Stimulated activated CD4-positive, alpha-beta T cell treated with anti-CD3 and anti-CD28 coated beads, Interleukin-4, amount 100 ng/mL, for 48 hours (primary cell): Measurements from ENCODE around the gene LOX.
A peak's percentile ranks its signal among the peaks of the same experiment; 100 is the strongest.

Source experiments
- DNase-seq, 2 donors: peaks; one replicate each; pipeline ENCODE4 v3.0.0-alpha.2; 2020; ENCODE audit warnings: low read depth in 2 of 2

The LOX gene, protein sequence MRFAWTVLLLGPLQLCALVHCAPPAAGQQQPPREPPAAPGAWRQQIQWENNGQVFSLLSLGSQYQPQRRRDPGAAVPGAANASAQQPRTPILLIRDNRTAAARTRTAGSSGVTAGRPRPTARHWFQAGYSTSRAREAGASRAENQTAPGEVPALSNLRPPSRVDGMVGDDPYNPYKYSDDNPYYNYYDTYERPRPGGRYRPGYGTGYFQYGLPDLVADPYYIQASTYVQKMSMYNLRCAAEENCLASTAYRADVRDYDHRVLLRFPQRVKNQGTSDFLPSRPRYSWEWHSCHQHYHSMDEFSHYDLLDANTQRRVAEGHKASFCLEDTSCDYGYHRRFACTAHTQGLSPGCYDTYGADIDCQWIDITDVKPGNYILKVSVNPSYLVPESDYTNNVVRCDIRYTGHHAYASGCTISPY

DNA sequence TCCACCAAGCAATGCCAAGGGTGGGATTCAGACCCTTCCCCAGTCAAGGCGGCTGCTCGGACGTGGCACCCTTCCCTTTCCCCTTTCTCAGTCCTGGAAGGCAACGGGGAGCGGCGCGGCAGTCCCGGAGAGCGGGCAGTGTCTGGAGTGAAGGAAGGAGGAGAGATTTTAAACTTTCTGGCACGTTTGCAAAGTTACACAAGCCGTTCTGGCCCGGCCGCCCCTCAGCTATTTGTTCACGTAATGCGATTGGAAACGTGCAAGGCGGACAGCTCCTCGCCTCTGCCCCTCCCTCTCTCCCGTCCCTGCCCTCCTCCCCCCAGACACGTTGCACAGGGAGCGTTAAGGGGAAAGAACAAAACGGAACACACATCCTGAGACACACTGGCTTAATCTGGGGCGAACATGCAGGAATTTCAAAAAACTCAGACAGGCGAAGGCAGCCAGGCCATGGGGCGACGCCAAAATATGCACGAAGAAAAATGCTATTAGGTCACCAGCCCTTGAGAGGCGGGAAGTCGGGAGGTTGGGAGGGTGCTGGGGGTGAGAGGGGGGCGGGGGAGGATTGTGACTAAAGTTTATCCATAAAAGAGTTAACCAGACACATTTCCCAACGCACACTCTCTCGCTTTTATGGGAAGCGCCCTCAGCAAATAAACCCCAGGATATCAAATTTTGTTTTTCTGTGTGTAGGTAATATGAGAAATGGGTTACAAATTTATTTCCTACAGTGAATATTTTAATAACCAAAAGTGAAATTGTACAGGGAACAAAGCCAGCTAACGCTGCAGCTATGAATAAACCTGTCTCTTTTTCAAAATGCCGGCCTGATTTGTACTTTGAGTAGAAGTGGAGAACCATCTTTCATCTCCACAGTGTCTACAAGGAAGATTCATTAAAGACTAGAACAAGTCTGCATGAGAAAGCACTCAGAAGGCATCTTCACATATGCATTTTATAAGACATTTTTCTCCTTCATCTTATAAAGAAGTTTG is at the start of gene LOX:
TSS of gene LOX (minus strand) at position 144 of the 995 bp plus-strand sequence. CDS start 274 bp downstream, outside the sequence.
- DNase-seq: no peak

DNA sequence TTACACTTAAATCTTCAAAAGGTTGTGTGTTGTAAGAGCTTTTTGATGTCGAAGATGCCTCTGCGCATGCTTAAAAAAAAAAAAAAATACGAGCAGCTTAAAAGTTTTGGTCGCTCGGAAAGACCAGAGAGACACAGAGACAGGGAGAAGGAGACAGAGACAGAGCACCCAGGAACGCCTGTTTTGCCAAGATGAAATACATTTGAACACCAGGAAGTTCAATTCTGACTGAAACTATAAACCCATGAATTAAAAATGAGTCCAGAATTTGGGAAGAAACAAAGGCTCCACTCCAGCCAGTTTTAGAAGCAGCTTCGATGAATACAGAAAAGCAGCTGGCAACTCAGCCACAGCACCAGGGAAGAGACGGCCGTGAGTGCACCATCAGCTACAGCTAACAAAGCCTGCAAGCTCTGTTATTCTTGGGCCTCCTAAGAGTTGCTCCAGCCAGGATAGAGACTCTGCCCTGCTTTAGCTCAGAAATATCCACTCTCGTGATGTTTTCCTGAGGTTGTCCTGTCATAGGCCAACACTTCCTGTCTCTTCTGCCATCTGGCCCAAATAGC is 48.8 kb upstream of the LOX start:
- DNase-seq: no peak

DNA sequence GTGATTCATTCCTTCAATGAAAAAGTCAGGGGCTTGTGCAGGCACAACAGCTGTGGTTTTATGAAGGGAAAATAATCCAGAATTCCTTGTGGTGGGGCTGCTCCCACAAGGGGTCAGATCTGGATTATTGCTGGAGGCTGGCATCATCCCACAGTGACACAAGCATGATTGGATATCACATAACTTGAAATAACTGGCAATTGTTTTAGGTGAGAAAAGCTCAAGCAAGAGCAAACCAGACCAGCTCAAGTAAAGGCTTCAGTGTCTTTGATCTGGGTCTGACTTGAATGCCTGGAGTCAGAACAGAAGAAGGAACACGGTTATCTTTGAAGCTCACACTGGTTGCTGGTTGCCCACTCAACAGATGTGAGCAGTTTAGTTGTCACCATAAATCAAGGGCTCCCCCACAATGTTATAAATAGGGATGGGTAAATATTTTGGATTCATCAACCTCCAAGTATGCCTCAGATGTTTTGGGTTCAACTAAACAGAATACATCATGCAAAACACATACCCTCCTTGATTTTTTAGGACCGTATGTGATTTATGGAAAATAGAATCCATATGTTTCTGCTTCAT is 48.2 kb upstream of the LOX start:
- no peak for DNase-seq

DNA sequence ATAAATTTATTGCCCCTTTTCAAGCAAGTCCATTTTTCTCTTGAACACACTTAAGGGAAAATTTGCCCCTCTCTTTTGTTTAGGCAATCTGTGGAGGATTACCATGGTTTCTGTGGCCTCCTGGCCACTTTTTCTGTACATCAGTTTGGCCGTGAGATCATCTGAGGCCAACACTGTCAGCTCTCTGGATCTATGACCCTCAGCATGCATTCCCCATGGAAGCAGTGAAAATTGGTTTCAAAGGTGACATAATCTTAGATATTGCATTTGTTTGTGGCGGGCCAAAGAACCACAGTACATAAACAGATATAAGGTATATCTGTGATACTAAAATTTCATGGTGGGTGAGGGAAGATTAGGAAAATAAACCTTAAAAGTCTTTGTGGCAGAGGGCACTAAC is 46.7 kb upstream of the LOX start:
- DNase-seq: no peak

DNA sequence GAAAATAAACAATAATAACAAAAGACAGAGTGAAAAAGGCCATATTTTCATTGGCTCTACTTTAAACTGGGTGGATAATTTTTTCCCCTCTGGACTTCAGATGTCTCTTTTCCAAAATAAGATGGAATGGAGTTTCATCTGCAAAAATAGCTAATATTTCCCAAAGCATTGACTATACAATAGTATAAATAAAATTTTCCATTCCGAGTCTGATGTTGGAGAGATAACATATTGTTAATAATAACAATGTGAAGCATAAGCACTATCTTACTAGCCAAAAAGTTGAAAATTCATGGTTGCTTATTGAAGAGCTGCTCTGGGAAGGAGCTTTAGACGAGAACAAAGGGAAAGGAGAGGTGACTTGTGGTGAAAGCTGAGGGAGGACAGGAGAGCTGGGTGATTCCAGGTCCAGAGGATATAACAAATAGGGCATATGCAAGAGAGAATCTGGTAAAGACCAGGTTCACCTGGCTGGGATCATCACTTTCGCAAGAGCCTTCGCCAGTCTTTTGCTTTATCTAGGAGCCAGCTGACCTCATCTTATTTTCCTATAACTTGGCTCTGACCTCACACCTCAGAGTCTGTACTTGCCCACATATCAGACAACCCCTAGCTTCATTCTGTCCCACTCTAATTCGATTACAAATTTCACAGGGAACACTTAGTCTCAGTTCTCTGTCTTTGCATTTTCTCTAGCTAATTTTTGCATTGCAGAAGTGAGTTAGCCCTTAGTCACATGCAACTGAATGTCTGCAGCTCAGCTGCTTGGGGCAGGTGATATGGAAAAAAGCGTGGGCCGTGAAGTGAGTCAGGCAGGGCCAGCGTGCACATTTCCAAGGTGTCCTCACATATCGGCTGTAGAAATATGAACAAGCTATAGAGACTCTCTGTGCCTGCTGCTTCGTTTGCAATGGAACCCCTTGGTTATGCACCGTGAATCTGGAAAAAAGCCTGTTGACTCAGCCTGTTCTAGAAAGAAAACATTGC is 43.7 kb upstream of the LOX start:
- peak in 1 of 2 donors; percentile 2 for DNase-seq

DNA sequence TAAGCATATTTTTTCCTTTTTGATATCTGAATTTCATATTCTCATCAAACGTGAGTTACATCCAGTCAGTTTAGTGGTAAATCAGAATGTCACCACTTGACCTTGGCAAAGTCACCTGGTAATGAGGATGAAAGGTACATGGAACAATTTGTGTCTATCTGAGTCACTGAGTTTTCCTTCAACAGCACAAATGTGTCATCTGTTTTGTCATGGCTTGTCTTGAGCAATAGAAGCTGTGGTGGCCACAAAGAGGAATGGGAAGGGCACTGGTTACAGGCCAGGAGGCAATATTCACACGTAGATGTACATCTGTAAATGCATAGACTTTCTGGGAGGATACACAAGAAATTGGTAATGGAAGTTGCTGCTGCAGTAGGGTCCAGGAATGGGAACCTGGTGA is 42.9 kb upstream of the LOX start:
- no peak for DNase-seq

DNA sequence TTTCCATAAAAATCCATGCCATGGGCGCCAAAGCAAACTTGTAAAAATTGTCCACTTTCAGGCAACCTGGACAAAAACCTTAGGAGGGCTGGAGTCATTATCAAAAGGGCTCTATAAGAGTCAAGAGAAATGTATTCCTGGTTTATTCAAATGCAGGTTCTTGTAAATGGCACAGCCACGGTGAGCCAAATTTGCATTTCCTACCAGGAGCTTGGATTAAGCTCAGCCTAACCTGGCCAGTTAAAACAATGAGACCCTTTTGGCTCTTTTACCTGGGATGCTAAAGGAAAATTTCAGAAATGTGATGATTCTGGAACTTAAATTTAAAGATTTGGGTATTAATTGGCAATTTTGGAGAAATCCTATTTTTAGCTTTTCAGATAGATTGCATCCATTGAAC is 42.4 kb upstream of the LOX start:
- DNase-seq: no peak

DNA sequence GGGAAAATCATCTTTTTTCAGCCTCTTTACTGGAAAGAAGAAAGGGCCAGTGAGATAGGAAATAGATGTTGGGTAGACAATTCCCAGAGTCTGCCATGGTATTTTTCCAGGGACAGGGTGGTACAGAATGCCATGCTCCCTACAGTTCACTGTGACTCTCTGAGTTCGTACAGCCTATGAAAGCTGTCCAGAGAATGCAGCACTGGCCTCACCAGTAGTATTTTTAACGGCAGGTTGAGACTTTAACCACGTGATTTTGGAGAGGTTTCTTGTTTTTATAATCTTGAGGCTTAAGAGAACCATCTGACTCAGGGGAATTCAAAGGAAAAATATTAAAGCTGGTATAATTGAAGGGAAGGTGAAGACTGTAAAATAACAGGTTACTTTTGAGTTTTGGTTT is 41.1 kb upstream of the LOX start:
- DNase-seq: no peak

DNA sequence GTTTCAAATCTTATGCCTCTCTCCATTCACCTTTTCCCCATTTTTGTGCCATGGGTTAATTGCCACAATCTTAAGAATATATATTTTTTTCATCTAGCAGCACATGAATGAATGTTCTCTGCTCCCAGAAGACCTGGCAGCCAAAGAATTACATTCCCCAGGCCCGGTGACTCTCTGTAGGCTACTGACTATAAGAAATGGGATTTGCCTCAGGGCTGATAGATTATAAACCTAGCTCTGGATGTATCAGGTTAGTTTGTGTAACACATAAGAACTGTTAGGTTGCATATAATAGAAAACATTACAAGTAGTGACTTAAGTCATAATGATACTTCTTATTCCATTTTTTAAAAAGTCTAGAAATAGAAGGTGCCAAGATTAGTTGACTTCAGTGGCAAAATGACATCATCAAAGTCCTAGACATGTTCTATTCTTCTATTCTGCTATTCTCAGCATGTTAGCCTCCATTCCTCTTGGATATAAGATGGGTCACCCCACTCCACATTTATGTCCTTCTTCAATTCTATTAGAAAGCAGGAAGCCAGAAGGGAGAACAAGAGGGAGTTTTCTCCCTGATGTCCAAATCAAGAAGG is 40.4 kb upstream of the LOX start:
- no peak for DNase-seq

DNA sequence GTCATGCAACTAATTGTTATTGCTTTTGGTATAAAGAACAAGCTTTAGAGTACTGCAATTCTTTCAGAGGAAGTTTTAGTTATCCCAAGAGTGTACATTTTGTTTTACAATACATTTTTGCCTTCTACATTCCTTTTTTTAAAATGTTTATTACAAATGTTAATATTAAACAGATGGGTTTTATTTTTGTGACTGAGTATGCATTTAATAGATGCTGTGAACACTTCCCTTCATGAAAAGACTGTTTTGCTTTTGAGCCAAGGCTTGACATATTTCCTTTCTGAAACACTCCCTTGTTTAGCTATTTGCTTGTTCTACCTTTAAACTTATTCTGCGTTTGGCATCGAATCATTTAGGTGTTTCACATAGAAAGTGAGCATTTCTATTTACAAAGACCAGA is 36.4 kb upstream of the LOX start:
- no peak for DNase-seq

DNA sequence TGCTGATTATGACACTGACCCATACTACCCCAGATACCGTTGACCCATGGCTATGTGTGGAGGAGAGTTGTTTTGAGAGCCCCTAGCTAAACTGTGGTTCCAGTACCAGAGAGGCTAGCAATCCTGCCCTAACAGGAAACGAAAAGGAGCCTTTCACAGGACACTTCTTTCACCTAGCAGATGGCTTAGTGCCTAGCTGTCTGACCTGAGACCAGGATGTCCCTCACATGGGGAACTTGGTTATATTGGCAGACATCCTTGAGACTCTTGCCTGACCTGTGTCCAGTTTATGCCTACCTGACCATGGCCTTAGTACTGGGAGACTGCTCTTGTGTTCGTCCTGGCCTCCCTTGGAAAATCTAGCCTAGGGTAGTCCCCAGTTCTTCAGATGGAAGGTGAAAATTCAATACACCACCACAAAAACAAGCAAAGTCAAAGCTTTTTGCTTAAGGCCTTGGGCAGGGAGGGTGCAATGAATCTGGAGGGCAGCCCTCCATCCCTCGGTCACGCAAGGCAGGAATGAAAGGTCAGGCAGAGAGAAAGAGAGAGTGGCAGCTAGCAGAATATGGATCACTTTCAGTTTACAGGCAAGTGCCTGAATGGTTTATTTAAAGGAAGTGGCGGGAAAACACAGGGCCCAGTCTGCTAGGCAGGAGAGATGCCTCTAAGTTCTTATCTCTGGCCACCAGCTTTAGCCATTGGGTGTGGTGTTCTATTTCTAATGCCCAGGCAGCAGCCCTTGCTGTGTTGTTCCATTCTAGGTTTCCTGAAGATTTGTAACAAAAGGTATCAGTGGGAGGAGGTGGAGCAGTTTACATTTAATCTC is 34.9 kb upstream of the LOX start:
- DNase-seq: no peak

DNA sequence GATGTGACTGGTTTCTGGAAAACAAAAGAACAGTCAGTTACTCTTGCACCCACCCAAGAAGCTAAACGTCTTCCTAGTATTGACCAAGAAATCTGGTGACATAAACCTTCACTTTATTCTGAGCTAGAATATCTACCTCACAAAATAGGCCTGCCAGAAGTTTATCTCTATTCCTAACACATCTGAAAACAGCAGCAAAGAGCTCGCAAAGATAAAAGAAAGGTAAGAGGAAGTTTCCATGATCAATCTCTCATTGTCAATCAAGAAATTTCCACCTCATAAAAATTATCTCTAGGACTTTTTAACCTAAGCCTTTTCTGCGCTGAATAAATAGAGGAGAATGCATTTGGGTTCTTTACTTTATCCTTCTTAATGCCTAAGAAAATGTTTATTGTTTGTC is 34.0 kb upstream of the LOX start:
- DNase-seq: no peak

DNA sequence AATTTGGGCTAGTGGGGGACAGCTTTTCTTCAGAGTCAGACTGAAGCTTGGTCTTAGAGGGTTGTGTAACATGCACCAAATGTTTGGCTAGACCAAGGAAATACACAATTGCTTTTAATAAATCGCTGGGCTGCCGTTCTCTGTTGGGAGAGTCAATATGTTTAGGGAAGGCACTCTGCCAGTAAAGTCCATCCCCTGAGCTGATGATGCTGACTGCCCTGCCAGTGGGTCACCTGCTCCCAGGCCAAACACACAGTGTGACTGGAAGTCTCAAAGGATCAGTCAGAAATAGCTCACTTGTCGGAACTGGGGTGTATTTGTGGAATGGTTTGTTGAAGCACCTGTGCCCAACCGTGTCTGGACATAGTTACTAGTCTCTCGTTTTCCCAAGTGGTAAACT is 33.4 kb upstream of the LOX start:
- DNase-seq: no peak

DNA sequence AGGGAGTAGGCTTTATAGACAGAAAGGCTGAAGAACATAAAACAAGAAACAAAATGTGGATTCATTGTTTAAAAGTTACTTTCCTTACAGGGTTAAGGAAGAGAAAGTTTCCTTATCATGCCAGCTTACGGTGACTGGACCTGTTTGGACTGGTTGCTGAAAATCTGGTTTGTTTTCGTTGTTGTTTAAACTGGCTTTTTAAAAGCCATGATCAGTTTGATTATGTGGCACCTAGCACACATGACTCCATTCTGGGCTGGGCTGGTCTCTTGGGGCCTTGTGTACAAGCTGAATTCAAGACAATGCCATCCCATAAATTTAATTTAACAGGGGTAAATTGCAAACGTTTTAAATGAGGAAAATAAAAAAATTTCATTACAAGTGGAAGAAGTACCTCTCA is 32.9 kb upstream of the LOX start:
- no peak for DNase-seq

DNA sequence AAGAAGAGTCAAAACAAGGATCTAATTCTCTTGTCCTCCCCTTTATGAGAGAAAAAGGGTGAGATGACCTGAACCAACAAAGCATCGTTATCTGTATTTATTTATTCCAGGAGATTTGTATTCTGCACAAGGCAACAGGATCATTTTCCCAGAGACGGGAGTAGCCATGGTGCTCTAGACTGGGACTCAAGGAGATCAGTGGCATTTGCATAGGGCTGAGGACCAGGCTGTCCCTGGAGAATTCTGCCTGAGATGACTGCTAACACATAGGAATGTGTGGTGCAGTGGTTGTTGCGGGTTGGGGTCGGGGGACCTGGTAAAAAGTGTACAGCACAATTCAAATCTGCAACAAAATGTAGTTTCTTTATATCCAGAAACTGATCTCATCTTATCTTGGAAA is 29.0 kb upstream of the LOX start:
- no peak for DNase-seq

DNA sequence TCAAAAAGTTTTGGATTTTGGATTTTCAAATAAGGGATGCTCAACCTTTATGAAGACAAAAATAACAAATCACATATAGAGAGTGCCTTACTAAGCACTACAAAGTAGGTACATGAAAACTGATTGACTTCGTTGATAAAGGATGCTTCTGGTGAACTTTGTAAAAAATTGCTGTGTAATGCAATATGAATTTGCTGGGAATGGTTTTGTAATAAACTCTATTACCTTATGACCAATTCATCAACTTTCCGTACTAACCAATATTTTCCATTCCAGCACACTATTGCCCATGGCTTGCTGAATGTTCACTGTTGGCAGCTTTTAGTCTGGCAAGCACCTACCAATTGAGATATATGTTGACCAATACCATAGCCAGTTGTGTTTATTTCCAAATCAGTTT is 27.9 kb upstream of the LOX start:
- no peak for DNase-seq

DNA sequence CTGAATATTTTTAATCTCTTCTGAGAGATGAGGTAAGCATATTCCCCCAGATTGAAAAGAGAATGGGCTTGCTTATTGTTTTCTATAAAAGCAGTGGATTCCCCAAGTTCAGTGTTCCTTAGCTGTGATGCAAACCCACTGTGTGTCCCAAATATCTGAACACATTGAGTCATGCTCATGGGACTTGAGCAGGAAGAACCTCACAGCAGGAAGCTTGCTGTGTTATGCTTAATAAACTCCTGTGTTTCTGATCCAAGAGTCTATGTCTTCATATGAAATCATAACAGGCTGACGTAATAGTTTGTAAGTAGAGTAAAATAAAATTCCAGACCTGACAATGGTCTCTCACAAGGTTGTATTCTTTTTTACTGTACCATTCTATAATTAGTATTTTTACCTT is 24.8 kb upstream of the LOX start:
- no peak for DNase-seq

DNA sequence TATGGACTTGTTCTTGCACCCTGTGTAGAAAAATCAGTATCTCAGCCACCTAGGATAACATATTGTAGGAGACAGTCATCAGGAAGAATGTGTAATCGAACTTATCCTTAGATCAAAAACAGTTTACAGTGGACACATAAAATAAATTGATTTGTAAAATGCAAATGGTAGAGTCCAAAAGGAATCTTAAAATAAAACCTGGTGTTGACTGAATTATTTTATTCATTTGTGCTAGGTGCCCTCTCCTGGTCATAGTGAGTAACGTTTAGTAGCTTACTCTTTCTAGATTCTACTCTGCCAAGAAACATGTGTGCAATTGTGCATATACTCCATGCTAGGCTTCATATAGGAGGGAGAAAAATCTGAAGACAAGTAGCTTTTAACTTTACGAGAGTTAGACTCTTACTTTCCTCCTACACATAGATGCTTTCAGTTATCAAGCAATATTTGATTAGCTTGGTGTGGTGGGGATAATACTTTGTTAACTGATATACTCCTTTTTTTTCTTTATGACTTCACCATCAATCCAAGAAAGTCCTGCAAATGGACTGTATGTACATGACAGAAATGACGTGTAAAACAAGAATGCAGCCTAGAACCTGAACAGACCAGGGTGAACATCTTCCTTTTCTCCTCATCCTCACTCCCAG is 23.7 kb upstream of the LOX start:
- DNase-seq: no peak
